Esophagus mucosa (tissue), 1 donor: ENCODE data around the gene SMIM9. TPM values are rescaled to one million over a fixed set of nuclear protein-coding genes. Genes with fewer than 3 reads are reported as not detected.

Experiments used
- ATAC-seq: fragments of 200-7000 bp; cut with Tn5 transposase; one replicate; pipeline ENCODE4 v1.9.1; 2020
- total RNA-seq: library from RNA; stranded (reverse); gene quantifications from one replicate; pipeline ENCODE4 v1.2.4, GENCODE V29; 2023
- donor health status: DM: yes; HTN: yes; CAD: no.

Gene SMIM9
- total RNA-seq, 1 donor from 2014 or later = not detected

- ATAC-seq = no peak
Measured at GRCh38 chrX:154815274-154815818, 19.1 kb downstream of the SMIM9 start.

GRCh38 chrX:154813801-154814200 is 20.7 kb downstream of the SMIM9 start:
- no peak for ATAC-seq

GRCh38 chrX:154812341-154813101 is 21.9 kb downstream of the SMIM9 start:
- no peak for ATAC-seq

- ATAC-seq = no peak
Measured at GRCh38 chrX:154809939-154810665, 24.4 kb downstream of the SMIM9 start.

- ATAC-seq = no peak
Measured at GRCh38 chrX:154806837-154807501, 27.5 kb downstream of the SMIM9 start.

GRCh38 chrX:154805696-154806091 is 28.8 kb downstream of the SMIM9 start:
- no peak for ATAC-seq

GRCh38 chrX:154804957-154805695 is 29.3 kb downstream of the SMIM9 start, which contains the start of gene MPP1:
MPP1 (minus strand) TSS chrX:154805485; CDS start chrX:154805373, 112 bp downstream.
- peak; percentile 98 for ATAC-seq

- ATAC-seq = no peak
Measured at GRCh38 chrX:154804261-154804956, 30.1 kb downstream of the SMIM9 start.

GRCh38 chrX:154802947-154803346 is 31.5 kb downstream of the SMIM9 start:
- ATAC-seq = no peak

GRCh38 chrX:154800478-154801210 is 33.8 kb downstream of the SMIM9 start:
- no peak for ATAC-seq

- ATAC-seq = no peak
Measured at GRCh38 chrX:154799556-154800348, 34.7 kb downstream of the SMIM9 start.

GRCh38 chrX:154797006-154797405 is 37.5 kb downstream of the SMIM9 start:
- no peak for ATAC-seq

GRCh38 chrX:154795016-154795415 is 39.4 kb downstream of the SMIM9 start:
- ATAC-seq = no peak

- no peak for ATAC-seq
Measured at GRCh38 chrX:154793084-154793795, 41.2 kb downstream of the SMIM9 start.

- ATAC-seq = no peak
Measured at GRCh38 chrX:154791939-154792338, 42.5 kb downstream of the SMIM9 start.

GRCh38 chrX:154791467-154791866 is 43.0 kb downstream of the SMIM9 start:
- no peak for ATAC-seq

- ATAC-seq = no peak
Measured at GRCh38 chrX:154785716-154786115, 48.7 kb downstream of the SMIM9 start.

- ATAC-seq = no peak
Measured at GRCh38 chrX:154784149-154784995, 50.1 kb downstream of the SMIM9 start.
